K562 (cell line): Measurements from ENCODE around the gene MPND. TPM values are rescaled to one million over a fixed set of nuclear protein-coding genes. Genes with fewer than 3 reads are reported as not detected.

Experiments
- ARID1B ChIP-seq: fragments of 450-650 bp; IDR thresholded peaks from 2 replicates; pipeline ENCODE4 v1.6.1; 2016; ENCODE audit warnings: antibody characterized with exemption, mild to moderate bottlenecking, inconsistent platforms
- CBX1 ChIP-seq: sonication (generic); IDR thresholded peaks from 2 replicates; pipeline ENCODE4 v1.6.1; 2016; ENCODE audit warnings: antibody characterized with exemption, low read depth, mild to moderate bottlenecking
- CEBPG ChIP-seq, 3 experiments: fragments of 200-800 bp in 1 of 3; sonication (Bioruptor generic) in 1 of 3; sonication (generic) in 1 of 3; formaldehyde crosslinking in 1 of 3; IDR thresholded peaks in 2 of 3; conservative IDR thresholded peaks in 1 of 3; 2 replicates each; pipeline versions ENCODE4 v1.6.1 to v1.8.0; 2016 to 2022; ENCODE audit warnings: missing compliant biosample characterization in 2 of 3, missing genetic modification characterization in 2 of 3, mild to moderate bottlenecking in 1 of 3, missing genetic modification reagents in 1 of 3
- EGR1 ChIP-seq: fragments of 450-650 bp; conservative IDR thresholded peaks from 2 replicates; pipeline ENCODE4 v1.6.1; 2017; ENCODE audit warnings: mild to moderate bottlenecking
- ESRRA ChIP-seq: fragments of 450-650 bp; IDR thresholded peaks from 2 replicates; pipeline ENCODE4 v1.6.1; 2014; ENCODE audit warnings: low read depth, mild to moderate bottlenecking, moderate library complexity, borderline replicate concordance
- JUND ChIP-seq, 2 experiments: IDR thresholded peaks; 2 replicates in 1 of 2; 3 replicates in 1 of 2; pipeline ENCODE4 v1.6.1; 2011; ENCODE audit warnings: borderline replicate concordance in 2 of 2, low read depth in 2 of 2, low read length in 2 of 2, improper control_type of control experiment in 1 of 2, missing biosample characterization in 1 of 2, missing genetic modification characterization in 1 of 2, missing genetic modification reagents in 1 of 2
- MAZ ChIP-seq, 2 experiments: fragments of 450-650 bp in 1 of 2; sonication (generic) in 1 of 2; formaldehyde crosslinking; IDR thresholded peaks in 1 of 2; conservative IDR thresholded peaks in 1 of 2; 2 replicates each; pipeline versions ENCODE4 v1.4.0 to v1.5.0; 2020; ENCODE audit warnings: mild to moderate bottlenecking in 1 of 2, missing genetic modification reagents in 1 of 2
- NEUROD1 ChIP-seq: fragments of 150-350 bp; IDR thresholded peaks from 2 replicates; pipeline ENCODE4 v1.6.1; 2014; ENCODE audit warnings: borderline replicate concordance, low read length, low read depth; ENCODE audit not compliant: partially characterized antibody
- NONO ChIP-seq, 2 experiments: fragments of 200-400 bp in 1 of 2; fragments of 450-650 bp in 1 of 2; formaldehyde crosslinking in 1 of 2; IDR thresholded peaks; 2 replicates each; pipeline ENCODE4 v1.6.1; 2017; ENCODE audit warnings: low read depth in 2 of 2, mild to moderate bottlenecking in 2 of 2, moderate library complexity in 2 of 2, low read length in 1 of 2
- SRF ChIP-seq, 2 experiments: fragments of 250-450, 450-650 bp in 1 of 2; sonication (Bioruptor Pico) in 1 of 2; sonication (generic) in 1 of 2; formaldehyde crosslinking; IDR thresholded peaks; 2 replicates each; pipeline versions ENCODE4 v1.5.0 to v1.5.1; 2020 to 2022; ENCODE audit warnings: mild to moderate bottlenecking in 1 of 2, missing genetic modification reagents in 1 of 2
- ZNF175 ChIP-seq: fragments of 200-800 bp; sonication (Bioruptor generic); IDR thresholded peaks from 2 replicates; pipeline ENCODE4 v1.6.1; 2016; ENCODE audit warnings: low read depth, mild to moderate bottlenecking, missing genetic modification characterization, missing compliant biosample characterization
- ZNF699 ChIP-seq: fragments of 250-450 bp; sonication (Bioruptor Pico); IDR thresholded peaks from 2 replicates; pipeline ENCODE4 v1.8.0; 2021; ENCODE audit warnings: mild to moderate bottlenecking, moderate library complexity; ENCODE audit not compliant: insufficient replicate concordance
- polyA plus RNA-seq, 8 experiments: library from polyadenylated mRNA; depleted of rRNA in 4 of 8; stranded (reverse) in 5 of 8; unstranded in 3 of 8; fragments of >200 nt; fragmentation: Nextera tagmentation in 2 of 8; fragmentation: Illumina TruSeq in 1 of 8; extraction: Ambion mirVana in 2 of 8; extraction: Trizol in 1 of 8; gene quantifications; 2 replicates each; pipeline versions ENCODE4 v1.2.1 to v1.2.3, GENCODE V29; 2011 to 2014; ENCODE audit warnings: inconsistent platforms in 1 of 8, missing spikeins in 1 of 8
- total RNA-seq, 7 experiments: library from RNA; depleted of rRNA in 6 of 7; stranded (reverse); fragments of >200 nt in 6 of 7; fragmentation: Illumina TruSeq in 2 of 7; extraction: Trizol in 2 of 7; gene quantifications; 2 replicates each; pipeline versions ENCODE4 v1.2.1 to v1.2.3, GENCODE V29; 2011 to 2021; ENCODE audit warnings: low replicate concordance in 1 of 7
- TF ChIP-seq, protein P1 (sequence below), 2 experiments: fragments of 450-650 bp; IDR thresholded peaks; 2 replicates each; pipeline ENCODE4 v1.6.1; 2016; ENCODE audit warnings: mild to moderate bottlenecking in 2 of 2, borderline replicate concordance in 1 of 2, low read depth in 1 of 2, moderate library complexity in 1 of 2
- TF ChIP-seq, protein P2 (sequence below): sonication (generic); formaldehyde crosslinking; IDR thresholded peaks from 2 replicates; pipeline ENCODE4 v1.8.0; 2022; ENCODE audit warnings: missing genetic modification reagents, mild to moderate bottlenecking, moderate library complexity, borderline replicate concordance

MPND gene
- total and polyA plus RNA-seq, 9 of the 15 experiments (the other 6 are each of a cell fraction or from before 2014, with no cell fraction given), result 0.25 to 14.0 (median 3.9) TPM

DNA sequence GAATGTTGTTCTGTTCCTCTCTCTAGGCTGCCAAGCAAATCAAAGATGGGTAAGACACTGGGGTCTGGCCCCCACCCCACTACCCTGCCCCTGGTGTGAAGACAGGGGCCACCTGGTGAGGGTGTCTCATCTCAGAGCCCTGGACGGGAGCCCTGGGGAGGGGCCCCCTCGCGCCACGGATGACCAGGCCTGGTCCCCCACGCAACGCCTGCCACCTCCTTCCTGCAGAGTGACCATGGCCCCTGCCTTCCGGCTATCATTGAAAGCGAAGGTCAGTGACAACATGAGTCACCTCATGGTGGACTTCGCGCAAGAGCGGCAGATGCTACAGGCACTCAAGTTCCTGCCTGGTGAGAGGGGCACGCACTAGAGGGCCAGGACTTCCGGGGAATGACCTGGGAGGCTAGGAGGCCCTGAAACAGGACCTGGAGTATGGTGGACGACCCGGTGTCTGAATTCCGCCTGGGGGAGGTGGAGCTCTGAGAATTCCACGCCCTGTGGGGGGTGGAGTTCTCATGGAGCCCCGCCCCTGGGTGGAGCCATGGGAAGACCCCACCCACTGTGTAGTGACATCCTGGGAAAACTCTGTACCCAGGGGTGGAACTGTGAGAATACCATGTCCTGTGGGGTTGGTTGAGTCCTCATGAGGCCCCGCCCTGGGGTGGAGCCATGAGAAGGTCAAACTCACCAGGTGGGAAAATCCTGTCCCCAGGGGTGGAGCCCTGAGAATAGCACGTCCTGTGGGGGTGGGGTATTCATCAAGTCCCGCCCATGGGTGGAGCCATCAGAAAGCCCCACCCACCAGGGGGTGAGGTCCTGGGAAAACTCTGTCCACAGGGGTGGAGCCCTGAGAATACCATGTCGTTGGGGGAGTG is 32.9 kb upstream of the MPND start (continued):
- TF ChIP-seq, protein P1, sequence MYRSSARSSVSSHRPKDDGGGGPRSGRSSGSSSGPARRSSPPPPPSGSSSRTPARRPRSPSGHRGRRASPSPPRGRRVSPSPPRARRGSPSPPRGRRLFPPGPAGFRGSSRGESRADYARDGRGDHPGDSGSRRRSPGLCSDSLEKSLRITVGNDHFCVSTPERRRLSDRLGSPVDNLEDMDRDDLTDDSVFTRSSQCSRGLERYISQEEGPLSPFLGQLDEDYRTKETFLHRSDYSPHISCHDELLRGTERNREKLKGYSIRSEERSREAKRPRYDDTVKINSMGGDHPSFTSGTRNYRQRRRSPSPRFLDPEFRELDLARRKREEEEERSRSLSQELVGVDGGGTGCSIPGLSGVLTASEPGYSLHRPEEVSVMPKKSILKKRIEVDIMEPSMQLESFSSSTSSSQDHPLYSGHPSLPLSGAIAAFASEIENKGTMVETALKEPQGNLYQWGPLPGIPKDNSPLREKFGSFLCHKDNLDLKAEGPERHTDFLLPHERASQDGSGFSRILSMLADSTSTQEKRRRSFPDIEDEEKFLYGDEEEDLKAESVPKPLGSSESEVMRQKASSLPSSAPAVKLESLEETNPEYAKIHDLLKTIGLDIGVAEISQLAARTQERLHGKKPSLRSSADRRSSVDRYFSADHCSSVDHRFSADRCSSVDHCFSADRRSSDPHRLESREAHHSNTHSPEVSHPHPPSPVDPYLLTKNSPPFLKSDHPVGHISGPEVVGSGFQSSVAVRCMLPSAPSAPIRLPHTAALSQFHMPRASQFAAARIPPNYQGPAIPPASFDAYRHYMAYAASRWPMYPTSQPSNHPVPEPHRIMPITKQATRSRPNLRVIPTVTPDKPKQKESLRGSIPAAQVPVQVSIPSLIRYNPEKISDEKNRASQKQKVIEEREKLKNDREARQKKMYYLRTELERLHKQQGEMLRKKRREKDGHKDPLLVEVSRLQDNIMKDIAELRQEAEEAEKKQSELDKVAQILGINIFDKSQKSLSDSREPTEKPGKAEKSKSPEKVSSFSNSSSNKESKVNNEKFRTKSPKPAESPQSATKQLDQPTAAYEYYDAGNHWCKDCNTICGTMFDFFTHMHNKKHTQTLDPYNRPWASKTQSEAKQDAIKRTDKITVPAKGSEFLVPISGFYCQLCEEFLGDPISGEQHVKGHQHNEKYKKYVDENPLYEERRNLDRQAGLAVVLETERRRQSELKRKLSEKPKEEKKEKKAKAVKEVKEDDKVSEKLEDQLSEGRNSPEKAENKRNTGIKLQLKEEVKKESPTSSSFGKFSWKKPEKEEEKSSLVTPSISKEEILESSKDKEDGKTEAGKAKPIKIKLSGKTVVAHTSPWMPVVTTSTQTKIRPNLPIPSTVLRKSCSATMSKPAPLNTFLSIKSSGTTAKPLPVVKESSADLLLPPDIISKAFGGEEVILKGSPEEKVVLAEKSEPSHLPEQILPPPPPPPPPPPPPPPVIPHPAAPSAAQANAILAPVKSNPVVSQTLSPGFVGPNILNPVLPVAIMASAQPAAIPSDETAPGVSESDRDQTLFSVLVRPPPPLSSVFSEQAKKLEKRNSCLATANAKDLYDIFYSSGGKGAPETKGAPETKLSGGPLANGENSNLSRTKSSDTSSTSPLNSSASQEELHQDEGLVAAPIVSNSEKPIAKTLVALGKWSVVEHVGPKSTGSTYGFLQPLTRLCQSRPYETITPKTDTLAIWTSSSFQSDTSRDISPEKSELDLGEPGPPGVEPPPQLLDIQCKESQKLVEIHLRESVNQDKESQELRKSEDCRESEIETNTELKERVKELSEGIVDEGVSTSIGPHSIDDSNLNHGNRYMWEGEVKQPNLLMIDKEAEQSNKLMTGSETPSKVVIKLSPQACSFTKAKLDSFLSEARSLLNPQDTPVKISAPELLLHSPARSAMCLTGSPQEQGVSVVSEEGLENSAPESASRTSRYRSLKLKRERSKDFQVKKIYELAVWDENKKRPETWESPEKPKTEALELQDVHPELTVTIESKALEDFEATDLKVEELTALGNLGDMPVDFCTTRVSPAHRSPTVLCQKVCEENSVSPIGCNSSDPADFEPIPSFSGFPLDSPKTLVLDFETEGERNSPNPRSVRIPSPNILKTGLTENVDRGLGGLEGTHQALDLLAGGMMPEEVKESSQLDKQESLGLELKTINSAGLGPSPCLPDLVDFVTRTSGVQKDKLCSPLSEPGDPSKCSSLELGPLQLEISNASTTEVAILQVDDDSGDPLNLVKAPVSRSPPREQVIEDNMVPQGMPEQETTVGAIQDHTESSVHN (IDR thresholded peaks at IDR 0.05; ENCODE audit: borderline replicate concordance in 1 of 2, low read depth in 1 of 2), result no peak
- peak in 1 of 2 experiments; percentile 45; a peak in 1 of 4 replicates for TF ChIP-seq MAZ (CRISPR knock-in tag; conservative IDR thresholded peaks at IDR 0.05 in 1 of 2, IDR thresholded peaks at IDR 0.05 in 1 of 2)
- TF ChIP-seq ZNF699 (CRISPR knock-in tag), result no peak
- 0 out of 2 replicates have a peak, but pooled peaks have one; percentile 35 for TF ChIP-seq CEBPG (CRISPR knock-in tag; IDR thresholded peaks at IDR 0.05)
- TF ChIP-seq CEBPG (tag; conservative IDR thresholded peaks at IDR 0.05 in 1 of 2, IDR thresholded peaks at IDR 0.05 in 1 of 2), result no peak
- 0 out of 4 replicates have a peak, but pooled peaks of 1 of the 2 experiments have one; percentile 15 for TF ChIP-seq NONO (IDR thresholded peaks at IDR 0.05; ENCODE audit: low read depth in 2 of 2, low read length in 1 of 2)
- peak in 1 of 2 experiments; percentile 23; a peak in 1 of 4 replicates for TF ChIP-seq SRF (CRISPR knock-in tag; IDR thresholded peaks at IDR 0.05)
- peak; percentile 69 for TF ChIP-seq ARID1B
- TF ChIP-seq EGR1, result 0 out of 2 replicates have a peak, but pooled peaks have one; percentile 7
- TF ChIP-seq ESRRA, result peak; percentile 79
- TF ChIP-seq, protein P2, sequence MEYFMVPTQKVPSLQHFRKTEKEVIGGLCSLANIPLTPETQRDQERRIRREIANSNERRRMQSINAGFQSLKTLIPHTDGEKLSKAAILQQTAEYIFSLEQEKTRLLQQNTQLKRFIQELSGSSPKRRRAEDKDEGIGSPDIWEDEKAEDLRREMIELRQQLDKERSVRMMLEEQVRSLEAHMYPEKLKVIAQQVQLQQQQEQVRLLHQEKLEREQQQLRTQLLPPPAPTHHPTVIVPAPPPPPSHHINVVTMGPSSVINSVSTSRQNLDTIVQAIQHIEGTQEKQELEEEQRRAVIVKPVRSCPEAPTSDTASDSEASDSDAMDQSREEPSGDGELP (CRISPR knock-in tag), result peak; percentile 69; the same call in 1 of the 2 replicates
- TF ChIP-seq ZNF175 (CRISPR knock-in tag), result no peak
- peak; percentile 80 for TF ChIP-seq JUND (IDR thresholded peaks at IDR 0.05; ENCODE audit: borderline replicate concordance, low read depth, low read length)
- TF ChIP-seq JUND (tag; IDR thresholded peaks at IDR 0.05; ENCODE audit: borderline replicate concordance, low read depth, low read length), result peak; percentile 59; the same call in 1 of the 3 replicates
- 0 out of 2 replicates have a peak, but pooled peaks have one; percentile 58 for TF ChIP-seq CBX1
- no peak for TF ChIP-seq NEUROD1
